Heart left ventricle (tissue), 16 donors: Measurements from ENCODE around the gene SUPT20H. TPM values are rescaled to one million over a fixed set of nuclear protein-coding genes. Genes with fewer than 3 reads are reported as not detected.
"Not testable (repeated sequence)": the region's sequence is repeated elsewhere in the genome, so short reads cannot be mapped to it uniquely, and the experiment has no call there.

ENCODE experiments used
- ATAC-seq, 4 donors: fragments of 200-7000 bp; cut with Tn5 transposase; one replicate each; pipeline ENCODE4 v1.9.1; 2020 to 2022; ENCODE audit warnings: moderate library complexity in 4 of 4, mild to moderate bottlenecking in 3 of 4, moderate number of reproducible peaks in 1 of 4
- DNase-seq, 5 donors: peaks; one replicate each; pipeline ENCODE4 v3.0.0-alpha.2; 2020
- H3K27ac ChIP-seq, 12 donors: fragments of 200-600 bp; sonication (generic) in 4 of 12; one replicate each; pipeline versions ENCODE4 v1.5.0 to v1.8.0; 2016 to 2022; ENCODE audit warnings: mild to moderate bottlenecking in 2 of 12
- H3K27me3 ChIP-seq, 9 donors: fragments of 200-600 bp; sonication (generic) in 2 of 9; one replicate each; pipeline versions ENCODE4 v1.5.1 to v1.8.0; 2016 to 2022; ENCODE audit warnings: mild to moderate bottlenecking in 3 of 9
- H3K36me3 ChIP-seq, 9 donors: fragments of 200-600 bp; sonication (generic) in 2 of 9; one replicate each; pipeline versions ENCODE4 v1.5.0 to v1.8.0; 2018 to 2022; ENCODE audit warnings: mild to moderate bottlenecking in 2 of 9
- H3K4me1 ChIP-seq, 12 donors: fragments of 200-600 bp; sonication (generic) in 4 of 12; one replicate each; pipeline versions ENCODE4 v1.5.0 to v1.8.0; 2016 to 2022; ENCODE audit warnings: mild to moderate bottlenecking in 3 of 12
- H3K4me3 ChIP-seq, 12 donors: fragments of 200-600 bp; sonication (generic) in 4 of 12; one replicate each; pipeline versions ENCODE4 v1.5.0 to v1.8.0; 2017 to 2022; ENCODE audit warnings: mild to moderate bottlenecking in 9 of 12, moderate library complexity in 4 of 12
- H3K9me3 ChIP-seq, 12 donors: fragments of 200-600 bp; sonication (generic) in 4 of 12; one replicate each; pipeline versions ENCODE4 v1.5.0 to v1.8.0; 2016 to 2022; ENCODE audit warnings: mild to moderate bottlenecking in 1 of 12
- CTCF ChIP-seq, 12 donors: fragments of 200-600 bp; sonication (generic) in 4 of 12; IDR thresholded peaks; one replicate each; pipeline versions ENCODE4 v1.5.0 to v1.8.0; 2018 to 2022; ENCODE audit warnings: antibody characterized with exemption in 12 of 12, mild to moderate bottlenecking in 5 of 12
- POLR2A ChIP-seq, 2 donors: fragments of 450-650 bp; IDR thresholded peaks; one replicate each; pipeline ENCODE4 v1.6.1; 2017; ENCODE audit warnings: antibody characterized with exemption in 2 of 2, mild to moderate bottlenecking in 2 of 2, moderate library complexity in 2 of 2
- WGBS, 4 donors: extraction: QIAGEN DNeasy Blood & Tissue Kit in 2 of 4; methylation state at CpG; one replicate each; pipeline versions ENCODE4 v1.1.5 to v1.1.7; 2013 to 2018; 5-methylcytosine and 5-hydroxymethylcytosine counted together
- intact Hi-C, 10 donors: fragments of 100-400 bp; cut with DNase I; formaldehyde crosslinking; loops; one replicate each; pipeline versions ENCODE4 v1.11.1 to v1.14.2; 2022
- polyA plus RNA-seq, 2 donors: library from polyadenylated mRNA; stranded (reverse); fragments of 200-250 nt; gene quantifications; one replicate each; pipeline ENCODE4 v1.2.3, GENCODE V29; 2013
- total RNA-seq, 9 donors: library from RNA; depleted of rRNA in 2 of 9; stranded (reverse); fragments of >200 nt in 2 of 9; fragmentation: NEBNext Ultra II Directional in 3 of 9; extraction: Animal tissue kit (Norgen Biotek cat#: 25700) in 3 of 9; gene quantifications; one replicate each; pipeline versions ENCODE4 v1.1.0 to v1.2.4, GENCODE V29; 2016 to 2023
- donor health status: ischemic (EF 13 %, LVEDD 7.1; RV severe dilation, severe dysfunction).
- donor health status: healthy with polysubstance abuse.
- donor health status: DM: no; HTN: yes; CAD: no.
- donor health status: DM: no; HTN: no; CAD: no.
- donor health status: ischemic (EF 25% LVEDD 6.9; RV normal size, moderate dysfunction).
- donor health status: ischemic (EF 25% LVEDD 5.7; RV mildly dilated, moderate dysfunction).
- donor health status: healthy.
- donor health status: DM: yes; HTN: yes; CAD: no.
- donor health status: ischemic (EF 35%, LVEDD 5.7; RV mildly dilated, moderate dysfunction).
- donor health status: nonischemic (EF 11% LVEDD 7.7; RV severe dilation, severe dysfunction).
- donor health status: DM: yes; HTN: yes; CAD: no.
- donor health status: PGD.
- donor health status: ischemic (EF 29% LVEDD 5.4; RV normal size, mild dysfunction).
- donor health status: nonischemic (EF 23%, LVEDD 6.1; RV moderate dilation, normal function).

SUPT20H gene
- total and polyA plus RNA-seq, 11 donors = 18.0 to 32.8 (median 25.6) TPM

GRCh38 chr13:37059848-37060192 lies 332 bp upstream of the SUPT20H start:
- H3K27ac ChIP-seq = peak overlapping the region; percentile 75 to 96 (median 92)
- H3K4me1 ChIP-seq = peaks cover 0 to 24% (median 14%) of the 10 kb centered on the region in 12 donors
- ATAC-seq (peak in 1 of 4 donors; percentile 6), DNase-seq (no peak)
- TF ChIP-seq POLR2A (IDR thresholded peaks at IDR 0.05) = no peak
- no peak for TF ChIP-seq CTCF (IDR thresholded peaks at IDR 0.05)
- intact Hi-C loops = loop anchor here in 1 of 10 donors (5.0 to 10.0 kb wide), 2 partner anchors 63 to 1285 kb away; partner anchors contain the start of genes ALG5 and UFM1
- no peaks in the 10 kb centered on the region for H3K27me3 ChIP-seq
- peak overlapping the region; percentile 66 to 97 (median 86) for H3K4me3 ChIP-seq
- H3K9me3 ChIP-seq = peaks cover 0 to 6% (median 0%) of the 10 kb centered on the region in 12 donors
- peaks cover 0 to 5% (median 0%) of the 10 kb centered on the region in 9 donors for H3K36me3 ChIP-seq
- 22 to 24% (median 23%) methylated on average over 10 of the region's 10 CpGs for WGBS, 4 donors

GRCh38 chr13:37056228-37056627 lies 3.3 kb downstream of the SUPT20H start:
- H3K27me3 ChIP-seq, H3K27ac ChIP-seq, ATAC-seq, DNase-seq, H3K4me3 ChIP-seq: not testable (repeated sequence)
- peaks cover 0 to 10% (median 0%) of the 10 kb centered on the region in 9 donors for H3K36me3 ChIP-seq
- H3K9me3 ChIP-seq = peaks cover 0 to 12% (median 0%) of the 10 kb centered on the region in 12 donors
- intact Hi-C loops = loop anchor here in 1 of 10 donors (5.0 kb wide), 1 partner anchor 59 kb away; the partner anchor contains the start of gene ALG5
- peaks cover 0 to 24% (median 15%) of the 10 kb centered on the region in 12 donors for H3K4me1 ChIP-seq
- 86 to 95% (median 88%) methylated on average over 2 of the region's 2 CpGs for WGBS, 4 donors

DNA sequence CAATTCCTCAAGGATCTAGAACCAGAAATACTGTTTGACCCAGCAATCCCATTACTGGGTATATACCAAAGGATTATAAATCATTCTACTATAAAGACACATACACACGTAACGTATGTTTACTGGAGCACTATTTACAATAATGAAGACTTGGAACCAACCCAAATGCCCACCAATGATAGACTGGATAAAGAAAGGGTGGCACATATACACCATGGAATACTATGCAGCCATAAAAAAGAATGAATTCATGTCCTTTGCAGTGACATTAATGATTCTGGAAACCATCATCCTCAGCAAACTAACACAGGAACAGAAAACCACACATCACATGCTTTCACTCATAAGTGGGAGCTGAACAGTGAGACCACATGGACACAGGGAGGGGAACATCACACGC lies 6.4 kb downstream of the SUPT20H start:
- H3K36me3 ChIP-seq = peaks cover 0 to 32% (median 12%) of the 10 kb centered on the region in 9 donors
- peaks cover 0 to 17% (median 7%) of the 10 kb centered on the region in 12 donors for H3K4me1 ChIP-seq
- 92 to 99% (median 97%) methylated on average over 3 of the region's 3 CpGs for WGBS, 4 donors
- H3K9me3 ChIP-seq = peaks cover 0 to 12% (median 0%) of the 10 kb centered on the region in 12 donors
- DNase-seq, H3K4me3 ChIP-seq, H3K27ac ChIP-seq, H3K27me3 ChIP-seq, intact Hi-C loops, ATAC-seq: not testable (repeated sequence)

GRCh38 chr13:37049810-37050209 lies 9.7 kb downstream of the SUPT20H start:
- intact Hi-C loops = no loop called here

DNA sequence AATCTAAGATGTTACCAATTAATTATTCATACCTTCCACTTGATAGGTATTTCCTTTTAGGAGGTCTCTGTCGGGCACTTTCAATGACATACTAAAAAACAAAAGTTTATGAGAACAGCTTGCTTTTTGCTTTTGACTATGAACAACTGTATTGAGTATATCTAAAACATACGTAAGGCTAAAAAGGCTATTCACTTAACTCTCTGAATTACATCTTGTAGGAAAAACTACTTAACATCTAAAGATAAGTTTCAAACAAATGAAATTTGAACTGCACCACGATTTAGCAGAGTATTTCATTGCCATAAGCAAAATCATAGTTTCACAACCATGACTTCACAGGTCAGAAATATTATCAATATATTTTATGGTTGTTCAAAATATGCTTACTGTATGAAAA lies 11.6 kb downstream of the SUPT20H start:
- ATAC-seq = no peak
- H3K4me1 ChIP-seq = peaks cover 0 to 9% (median 0%) of the 10 kb centered on the region in 12 donors
- H3K27me3 ChIP-seq = no peaks in the 10 kb centered on the region
- H3K36me3 ChIP-seq = peaks cover 0 to 77% (median 56%) of the 10 kb centered on the region in 9 donors
- no peak for TF ChIP-seq CTCF (IDR thresholded peaks at IDR 0.05)
- TF ChIP-seq POLR2A (IDR thresholded peaks at IDR 0.05) = no peak
- 89 to 93% (median 91%) methylated on average over 3 of the region's 3 CpGs for WGBS, 4 donors
- no peak overlapping the region for H3K27ac ChIP-seq
- intact Hi-C loops = no loop called here
- H3K9me3 ChIP-seq = peaks cover 0 to 6% (median 0%) of the 10 kb centered on the region in 12 donors
- no peak for DNase-seq
- no peak overlapping the region for H3K4me3 ChIP-seq

More at GRCh38 chr13:37049810-37050209, 9.7 kb downstream of the SUPT20H start:
- TF ChIP-seq POLR2A (IDR thresholded peaks at IDR 0.05) (no peak), CTCF (IDR thresholded peaks at IDR 0.05) (no peak)
- H3K9me3 ChIP-seq = peaks cover 0 to 11% (median 0%) of the 10 kb centered on the region in 12 donors
- H3K27ac ChIP-seq = no peak overlapping the region
- no peak overlapping the region for H3K4me3 ChIP-seq
- peaks cover 0 to 9% (median 0%) of the 10 kb centered on the region in 12 donors for H3K4me1 ChIP-seq
- DNase-seq = no peak
- WGBS, 4 donors = 76 to 86% (median 81%) methylated on average over 1 of the region's 1 CpG
- ATAC-seq = no peak
- H3K36me3 ChIP-seq = peaks cover 0 to 60% (median 41%) of the 10 kb centered on the region in 9 donors
- H3K27me3 ChIP-seq = no peaks in the 10 kb centered on the region
